IMR-90 (cell line): Measurements from ENCODE around the gene WDR1. TPM values are rescaled to one million over a fixed set of nuclear protein-coding genes. Genes with fewer than 3 reads are reported as not detected.

Experiments used
- ATAC-seq: fragments of 200-7000 bp; cut with Tn5 transposase; 2 replicates; pipeline ENCODE4 v1.9.1; 2020; ENCODE audit warnings: low read depth, mild to moderate bottlenecking, moderate library complexity
- BruUV-seq: library from RNA; stranded (reverse); fragments of 400-500 nt; replicated peaks from 2 replicates; lab custom pipeline; 2021; lab: Mats Ljungman, UMichigan
- CTCF ChIA-PET: fragments of 300-600 bp; formaldehyde crosslinking; extraction: SDS; loops from one replicate; lab custom pipeline; 2021; ENCODE audit warnings: antibody characterized with exemption; lab: Yijun Ruan, JAX
- POLR2A ChIA-PET: fragments of 300-600 bp; sonication (Branson Sonifier 250); formaldehyde crosslinking; loops from one replicate; lab custom pipeline; 2022; ENCODE audit warnings: antibody characterized with exemption; ENCODE audit not compliant: unreplicated experiment; lab: Charles Lee
- DNase-seq: peaks from one replicate; pipeline ENCODE4 v3.0.0; 2013
- H2AFZ ChIP-seq: replicated peaks from 2 replicates; pipeline ENCODE3; 2013; ENCODE audit warnings: low read length, mild to moderate bottlenecking; ENCODE audit not compliant: poor library complexity
- H2AK5ac ChIP-seq: 2 replicates; pipeline ENCODE4 v1.6.1; 2013; ENCODE audit warnings: low read depth, low read length, inconsistent platforms
- H2AK9ac ChIP-seq: replicated peaks from 2 replicates; pipeline ENCODE3; 2013; ENCODE audit warnings: mild to moderate bottlenecking, low read depth, low read length, moderate library complexity; ENCODE audit not compliant: poor library complexity
- H2BK120ac ChIP-seq: 2 replicates; pipeline ENCODE4 v1.6.1; 2013; ENCODE audit warnings: low read depth, low read length, inconsistent platforms
- H2BK15ac ChIP-seq: 3 replicates; pipeline ENCODE4 v1.6.1; 2013; ENCODE audit warnings: low read depth, low read length, inconsistent platforms
- H2BK20ac ChIP-seq: 2 replicates; pipeline ENCODE4 v1.6.1; 2013; ENCODE audit warnings: low read depth, mild to moderate bottlenecking, inconsistent platforms, low read length, moderate library complexity
- H2BK5ac ChIP-seq: 2 replicates; pipeline ENCODE4 v1.6.1; 2013; ENCODE audit warnings: mild to moderate bottlenecking, low read depth, low read length, inconsistent platforms; ENCODE audit not compliant: poor library complexity, severe bottlenecking
- H3K14ac ChIP-seq: replicated peaks from 2 replicates; pipeline ENCODE4 v1.6.1; 2013; ENCODE audit warnings: low read depth, low read length, inconsistent platforms
- H3K18ac ChIP-seq: 2 replicates; pipeline ENCODE4 v1.6.1; 2013; ENCODE audit warnings: low read depth, low read length, control low read depth
- H3K23ac ChIP-seq: 2 replicates; pipeline ENCODE4 v1.6.1; 2013; ENCODE audit warnings: low read depth, low read length, inconsistent platforms
- H3K27ac ChIP-seq: 2 replicates; pipeline ENCODE4 v1.5.1; 2013; ENCODE audit warnings: mild to moderate bottlenecking, control low read depth, low read length; ENCODE audit not compliant: insufficient read depth
- H3K27me3 ChIP-seq: 2 replicates; pipeline ENCODE4 v1.6.1; 2013; ENCODE audit warnings: low read length; ENCODE audit not compliant: control insufficient read depth, insufficient read depth
- H3K36me3 ChIP-seq: 2 replicates; pipeline ENCODE4 v1.6.1; 2013; ENCODE audit warnings: low read length, mixed read lengths; ENCODE audit not compliant: control insufficient read depth, insufficient read depth
- H3K4ac ChIP-seq: 2 replicates; pipeline ENCODE4 v1.6.1; 2013; ENCODE audit warnings: low read depth, low read length, inconsistent platforms
- H3K4me1 ChIP-seq: 2 replicates; pipeline ENCODE4 v1.6.1; 2013; ENCODE audit warnings: low read length, mixed read lengths; ENCODE audit not compliant: control insufficient read depth, insufficient read depth
- H3K4me2 ChIP-seq: 2 replicates; pipeline ENCODE4 v1.6.1; 2013; ENCODE audit warnings: low read depth, mild to moderate bottlenecking, control low read depth, low read length, moderate library complexity
- H3K4me3 ChIP-seq: 2 replicates; pipeline ENCODE4 v1.5.1; 2013; ENCODE audit warnings: low read depth, mild to moderate bottlenecking, control low read depth, low read length, moderate library complexity; ENCODE audit not compliant: insufficient read depth
- H3K56ac ChIP-seq: 2 replicates; pipeline ENCODE4 v1.6.1; 2013; ENCODE audit warnings: low read length, inconsistent platforms; ENCODE audit not compliant: insufficient read depth; ENCODE audit errors: extremely low read depth
- H3K79me1 ChIP-seq, 2 experiments: 2 replicates each; pipeline ENCODE4 v1.6.1; 2013; ENCODE audit warnings: low read length in 2 of 2, inconsistent platforms in 1 of 2, low read depth in 1 of 2
- H3K9ac ChIP-seq: 2 replicates; pipeline ENCODE4 v1.6.1; 2013; ENCODE audit warnings: low read depth, low read length, control low read depth
- H3K9me1 ChIP-seq: 2 replicates; pipeline ENCODE4 v1.6.1; 2013; ENCODE audit warnings: low read length, inconsistent platforms; ENCODE audit not compliant: insufficient read depth
- H3K9me3 ChIP-seq: 2 replicates; pipeline ENCODE4 v1.6.1; 2013; ENCODE audit warnings: low read length; ENCODE audit not compliant: control insufficient read depth, insufficient read depth
- H4K20me1 ChIP-seq: 2 replicates; pipeline ENCODE4 v1.6.1; 2013; ENCODE audit warnings: low read length, inconsistent platforms; ENCODE audit not compliant: insufficient read depth
- H4K5ac ChIP-seq: 2 replicates; pipeline ENCODE4 v1.6.1; 2013; ENCODE audit warnings: mild to moderate bottlenecking, low read depth, low read length, control low read depth
- H4K8ac ChIP-seq, 2 experiments: 2 replicates each; pipeline ENCODE4 v1.6.1; 2013; ENCODE audit warnings: low read depth in 2 of 2, low read length in 2 of 2, control low read depth in 1 of 2, inconsistent platforms in 1 of 2
- H4K91ac ChIP-seq: 2 replicates; pipeline ENCODE4 v1.6.1; 2013; ENCODE audit warnings: low read depth, low read length, inconsistent platforms; ENCODE audit not compliant: insufficient read depth
- CTCF ChIP-seq: conservative IDR thresholded peaks from 2 replicates; pipeline ENCODE4 v1.5.1; 2012; ENCODE audit warnings: mild to moderate bottlenecking, low read depth, low read length, improper control_type of control experiment
- WGBS, 2 experiments: methylation state at CpG; one replicate each; pipeline versions ENCODE4 v1.1.5 to v1.1.7; 2013; ENCODE audit warnings: missing lambda C conversion rate in 2 of 2; ENCODE audit not compliant: insufficient read length in 1 of 2; ENCODE audit errors: extremely low coverage in 2 of 2; 5-methylcytosine and 5-hydroxymethylcytosine counted together
- dilution Hi-C: fragments of 300-500 bp; cut with HindIII; formaldehyde crosslinking; loops from one replicate; pipeline ENCODE4 v1.14.3; 2018; ENCODE audit warnings: low sequenced_read_pairs; ENCODE audit not compliant: unreplicated experiment
- in situ Hi-C: fragments of 300-500 bp; cut with MboI; formaldehyde crosslinking; loops from 3 replicates; pipeline ENCODE4 v1.14.3; 2019; ENCODE audit warnings: low sequenced_read_pairs, inconsistent platforms, mixed read lengths
- intact Hi-C: fragments of 100-400 bp; cut with micrococcal nuclease; formaldehyde crosslinking; loops from 2 replicates; pipeline ENCODE4 v1.10.0; 2022
- polyA plus RNA-seq, 3 experiments: library from polyadenylated mRNA; depleted of rRNA; stranded (reverse); fragments of >200 nt; gene quantifications; 2 replicates each; pipeline ENCODE4 v1.2.3, GENCODE V29; 2012; ENCODE audit warnings: low replicate concordance in 1 of 3
- total RNA-seq: library from RNA; depleted of rRNA; stranded (reverse); fragments of >200 nt; gene quantifications from 2 replicates; pipeline ENCODE4 v1.2.3, GENCODE V29; 2012

WDR1 gene
- total and polyA plus RNA-seq, 2 of the 4 experiments (the other 2 are of a cell fraction) = 725 to 992 TPM

- Histone ChIP-seq H3K79me1 (no peaks in the 10 kb centered on the region), H3K27ac (no peak overlapping the region), H2BK20ac (no peak overlapping the region), H3K9me1 (no peaks in the 10 kb centered on the region), H2AK9ac (no peak overlapping the region), H3K14ac (no peak overlapping the region), H2AK5ac (no peak overlapping the region), H2BK5ac (no peak overlapping the region), H4K5ac (no peak overlapping the region), H3K4me3 (no peak overlapping the region), H3K36me3 (no peaks in the 10 kb centered on the region), H3K4ac (no peak overlapping the region), H3K9ac (no peak overlapping the region), H3K4me1 (no peaks in the 10 kb centered on the region), H3K23ac (no peak overlapping the region), H2BK120ac (no peak overlapping the region), H4K20me1 (no peaks in the 10 kb centered on the region), H3K18ac (no peak overlapping the region), H3K4me2 (no peak overlapping the region), H2AFZ (no peak overlapping the region), H2BK15ac (no peak overlapping the region), H4K8ac (no peak overlapping the region), H3K56ac (no peak overlapping the region), H3K27me3 (peaks cover 17% of the 10 kb centered on the region), H4K91ac (no peak overlapping the region), H3K9me3 (peaks cover 2% of the 10 kb centered on the region; the same call in 1 of the 2 replicates)
- POLR2A ChIA-PET = no interaction called here
- TF ChIP-seq CTCF = no peak
- 0% methylated on average over 1 of the region's 3 CpGs; no CpG with 5 or more reads in 1 of the 2 experiments for WGBS, 2 experiments
- intact Hi-C loops = no loop called here
- CTCF ChIA-PET = interaction anchor here (0.6 kb wide), 1 partner anchor 343 kb away, joined by 4 read pairs; no protein-coding TSS in a partner anchor
- in situ Hi-C loops = no loop called here
- BruUV-seq = no TSS peak
- DNase-seq (no peak), ATAC-seq (no peak)
- dilution Hi-C loops = no loop called here
Observed at GRCh38 chr4:10135260-10135659, 18.7 kb upstream of the WDR1 start.
